Activated naive CD8-positive, alpha-beta T cell treated with anti-CD3 and anti-CD28 coated beads, Interleukin-2, amount 10 ng/mL, durations not matched to agents 7 days and 5 days (primary cell): ENCODE data around the gene TCAP. TPM values are rescaled to one million over a fixed set of nuclear protein-coding genes. Genes with fewer than 3 reads are reported as not detected.
A peak's percentile ranks its signal among the peaks of the same experiment; 100 is the strongest.

ENCODE experiments used
- ATAC-seq: fragments of 150-1000 bp; cut with Tn5 transposase; one replicate; pipeline ENCODE4 v1.10.0; 2021; ENCODE audit warnings: low read depth, moderate library complexity
- POLR2A ChIA-PET: fragments of 350-600 bp; sonication (Branson Sonifier 250); formaldehyde crosslinking; loops from one replicate; lab custom pipeline; 2021; ENCODE audit warnings: antibody characterized with exemption; lab: Charles Lee
- DNase-seq: peaks from one replicate; pipeline ENCODE4 v3.0.0; 2021
- H3K27ac Mint-ChIP-seq: one replicate; pipeline ENCODE4 v1.8.0; 2022; ENCODE audit warnings: mild to moderate bottlenecking, mixed read lengths
- H3K27me3 Mint-ChIP-seq: one replicate; pipeline ENCODE4 v1.8.0; 2022; ENCODE audit warnings: mild to moderate bottlenecking, moderate library complexity, mixed read lengths
- H3K36me3 Mint-ChIP-seq: one replicate; pipeline ENCODE4 v1.8.0; 2021; ENCODE audit warnings: mild to moderate bottlenecking, mixed read lengths
- H3K4me1 Mint-ChIP-seq: one replicate; pipeline ENCODE4 v1.8.0; 2021; ENCODE audit warnings: mixed read lengths
- H3K4me3 Mint-ChIP-seq: one replicate; pipeline ENCODE4 v1.8.0; 2022; ENCODE audit warnings: mild to moderate bottlenecking, moderate library complexity, mixed read lengths
- H3K9me3 Mint-ChIP-seq: one replicate; pipeline ENCODE4 v1.8.0; 2021; ENCODE audit warnings: mixed read lengths
- total RNA-seq, 2 experiments: library from RNA; stranded (reverse); gene quantifications; one replicate each; pipeline ENCODE4 v1.2.3, GENCODE V29; 2021

TCAP gene
- total RNA-seq, 2 experiments from 2014 or later, result 2.7 to 3.2 TPM

DNA sequence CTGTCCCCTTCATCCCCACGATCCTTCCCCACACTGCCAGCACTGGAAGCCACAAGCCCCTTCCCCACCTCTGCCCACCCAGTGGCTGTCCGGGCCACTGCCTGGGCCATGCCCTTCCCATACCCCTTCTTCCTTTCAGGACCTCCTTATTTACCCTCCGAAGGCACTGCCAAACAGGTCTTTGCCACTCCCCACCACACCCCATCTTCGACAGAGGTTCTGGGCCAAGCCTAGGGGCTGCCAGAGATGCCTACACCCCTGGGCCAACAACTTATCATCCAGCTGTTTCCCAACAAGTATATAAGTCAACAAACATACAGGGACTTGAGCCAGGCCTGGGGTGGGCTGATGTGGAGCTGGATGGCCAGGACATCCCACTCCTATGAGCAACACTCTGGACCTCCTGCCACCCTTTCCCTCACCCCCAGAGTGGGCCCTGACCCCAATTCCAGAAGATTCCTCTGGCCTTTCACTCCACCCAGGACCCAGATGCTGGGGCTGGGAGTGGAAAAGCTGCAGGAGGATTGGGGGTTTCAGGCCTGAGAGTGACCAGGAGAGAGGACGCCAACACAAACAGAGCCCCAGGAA, 39.9 kb upstream of the TCAP start:
- Mint-ChIP-seq H3K27me3 (peaks cover 46% of the 10 kb centered on the region), H3K27ac (no peak overlapping the region), H3K4me1 (peaks cover 9% of the 10 kb centered on the region), H3K36me3 (no peaks in the 10 kb centered on the region), H3K4me3 (no peak overlapping the region), H3K9me3 (no peaks in the 10 kb centered on the region)
- DNase-seq (no peak), ATAC-seq (no peak)
- POLR2A ChIA-PET, result interaction anchor here (0.6 kb wide), 1 partner anchor 1077 kb away, joined by 3 read pairs; no protein-coding TSS in a partner anchor

DNA sequence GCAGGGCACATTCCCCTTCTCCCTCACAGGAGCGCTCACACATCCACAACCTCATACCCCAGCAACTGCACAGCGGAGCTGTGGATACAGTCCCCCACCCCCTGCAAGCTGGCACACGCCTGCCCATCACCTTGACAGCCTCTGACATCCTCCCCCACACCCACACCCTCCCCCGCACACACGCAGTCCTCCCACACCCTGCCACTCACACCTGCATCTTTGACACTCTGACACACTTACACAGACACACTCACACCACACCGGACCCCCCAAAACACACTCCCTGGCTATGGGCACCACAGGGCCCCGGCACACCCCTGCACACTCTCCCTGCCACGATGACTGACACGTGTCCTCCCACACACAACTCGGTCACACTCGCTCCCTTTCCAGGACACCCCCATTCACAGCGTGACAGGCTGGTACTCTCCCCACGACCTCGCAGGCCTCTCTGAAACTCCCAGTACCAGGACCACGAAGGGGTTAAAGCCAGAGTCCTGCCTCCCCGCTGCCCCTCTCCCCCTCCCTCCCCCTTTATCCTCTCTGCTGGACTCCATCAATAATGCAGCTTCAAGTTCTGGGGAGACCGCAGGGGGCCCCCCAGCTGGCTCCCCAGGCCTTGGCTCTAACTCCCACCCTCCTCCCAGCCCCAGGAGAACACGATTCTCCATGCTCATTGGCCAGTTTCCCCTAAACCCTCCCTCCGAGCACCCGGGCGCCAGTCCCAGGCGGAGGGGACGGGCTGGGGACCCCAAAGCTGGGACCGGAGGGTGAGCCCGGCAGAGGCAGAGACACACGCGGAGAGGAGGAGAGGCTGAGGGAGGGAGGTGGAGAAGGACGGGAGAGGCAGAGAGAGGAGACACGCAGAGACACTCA, 38.7 kb upstream of the TCAP start, which contains the start of gene PPP1R1B:
PPP1R1B (plus strand) TSS at position 782 of the 876 bp plus-strand sequence. CDS start 441 bp downstream, outside the sequence.
- peaks cover 12% of the 10 kb centered on the region for H3K4me1 Mint-ChIP-seq
- POLR2A ChIA-PET, result interaction anchor here (0.6 kb wide), 1 partner anchor 1076 kb away, joined by 3 read pairs; no protein-coding TSS in a partner anchor
- no peaks in the 10 kb centered on the region for H3K36me3 Mint-ChIP-seq
- no peaks in the 10 kb centered on the region for H3K9me3 Mint-ChIP-seq
- H3K4me3 Mint-ChIP-seq, result peak within 1 kb of the TSS; percentile 57
- H3K27ac Mint-ChIP-seq, result no peak within 1 kb of the TSS
- peaks cover 48% of the 10 kb centered on the region for H3K27me3 Mint-ChIP-seq
- DNase-seq (no peak), ATAC-seq (no peak)

DNA sequence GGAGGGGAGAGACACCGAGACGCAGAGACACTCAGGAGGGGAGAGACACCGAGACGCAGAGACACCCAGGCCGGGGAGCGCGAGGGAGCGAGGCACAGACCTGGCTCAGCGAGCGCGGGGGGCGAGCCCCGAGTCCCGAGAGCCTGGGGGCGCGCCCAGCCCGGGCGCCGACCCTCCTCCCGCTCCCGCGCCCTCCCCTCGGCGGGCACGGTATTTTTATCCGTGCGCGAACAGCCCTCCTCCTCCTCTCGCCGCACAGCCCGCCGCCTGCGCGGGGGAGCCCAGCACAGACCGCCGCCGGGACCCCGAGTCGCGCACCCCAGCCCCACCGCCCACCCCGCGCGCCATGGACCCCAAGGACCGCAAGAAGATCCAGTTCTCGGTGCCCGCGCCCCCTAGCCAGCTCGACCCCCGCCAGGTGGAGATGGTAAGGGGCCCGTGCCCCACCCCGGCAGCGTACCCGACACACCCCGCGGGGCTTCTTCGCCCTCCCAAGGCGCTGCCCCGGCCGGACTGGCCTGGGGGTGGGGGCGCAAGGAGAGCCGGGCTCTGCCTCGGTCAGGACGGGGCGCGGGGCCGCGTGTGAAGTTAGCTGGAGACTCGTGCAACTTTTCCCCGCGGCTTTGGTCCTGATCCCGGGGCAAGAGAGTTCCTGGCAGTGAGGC, 38.0 kb upstream of the TCAP start:
- Mint-ChIP-seq H3K4me1 (peaks cover 15% of the 10 kb centered on the region), H3K4me3 (peak overlapping the region; percentile 57), H3K27ac (no peak overlapping the region), H3K27me3 (peaks cover 49% of the 10 kb centered on the region), H3K36me3 (no peaks in the 10 kb centered on the region), H3K9me3 (no peaks in the 10 kb centered on the region)
- POLR2A ChIA-PET, result interaction anchor here (1.1 kb wide), 1 partner anchor 126 kb away, joined by 3 read pairs; no protein-coding TSS in a partner anchor
- ATAC-seq (no peak), DNase-seq (no peak)

DNA sequence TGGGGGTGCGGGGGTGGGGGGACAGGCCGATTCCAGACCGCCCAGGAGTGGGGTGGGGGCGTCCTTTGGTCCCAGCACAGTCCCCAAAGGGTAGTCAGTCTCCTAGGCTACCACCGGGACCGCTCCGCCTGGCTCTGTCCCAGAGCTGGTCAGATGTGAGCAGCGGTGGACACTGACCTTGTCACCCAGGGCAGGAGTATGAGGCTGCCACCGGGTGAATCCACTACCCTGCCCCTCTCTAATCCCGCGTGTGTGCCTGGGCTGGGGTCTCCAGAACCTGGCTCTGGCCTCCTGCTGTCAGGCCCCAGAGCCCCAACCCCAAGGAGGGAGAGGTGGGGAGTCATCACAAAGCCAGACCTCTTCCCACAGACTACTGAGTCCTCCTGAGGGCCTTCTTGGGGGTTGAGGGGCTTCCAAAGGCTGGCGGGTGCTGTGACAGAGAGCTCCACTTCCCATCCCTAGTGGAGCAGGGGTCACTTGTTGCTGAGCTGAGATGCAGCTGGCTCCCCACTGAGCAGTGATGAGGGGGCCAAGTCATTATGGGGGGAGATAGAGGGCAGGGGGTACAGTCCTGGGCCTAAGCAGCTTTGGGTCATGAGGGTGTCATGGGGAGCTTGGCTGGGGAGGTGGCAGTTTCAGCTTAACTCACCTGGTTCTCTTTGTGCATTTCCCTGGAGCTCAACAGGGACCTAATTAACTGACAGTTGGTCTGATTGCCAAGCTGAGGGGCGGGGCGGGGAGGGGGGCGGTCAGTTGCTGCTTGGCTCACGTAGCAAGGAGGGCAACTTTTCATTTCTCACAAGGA, 37.2 kb upstream of the TCAP start:
- no peaks in the 10 kb centered on the region for H3K9me3 Mint-ChIP-seq
- ATAC-seq (no peak), DNase-seq (no peak)
- H3K4me3 Mint-ChIP-seq, result no peak overlapping the region
- peaks cover 12% of the 10 kb centered on the region for H3K4me1 Mint-ChIP-seq
- peaks cover 49% of the 10 kb centered on the region for H3K27me3 Mint-ChIP-seq
- no peaks in the 10 kb centered on the region for H3K36me3 Mint-ChIP-seq
- H3K27ac Mint-ChIP-seq, result no peak overlapping the region
- POLR2A ChIA-PET, result interaction anchor here (1.1 kb wide), 1 partner anchor 125 kb away, joined by 3 read pairs; no protein-coding TSS in a partner anchor

DNA sequence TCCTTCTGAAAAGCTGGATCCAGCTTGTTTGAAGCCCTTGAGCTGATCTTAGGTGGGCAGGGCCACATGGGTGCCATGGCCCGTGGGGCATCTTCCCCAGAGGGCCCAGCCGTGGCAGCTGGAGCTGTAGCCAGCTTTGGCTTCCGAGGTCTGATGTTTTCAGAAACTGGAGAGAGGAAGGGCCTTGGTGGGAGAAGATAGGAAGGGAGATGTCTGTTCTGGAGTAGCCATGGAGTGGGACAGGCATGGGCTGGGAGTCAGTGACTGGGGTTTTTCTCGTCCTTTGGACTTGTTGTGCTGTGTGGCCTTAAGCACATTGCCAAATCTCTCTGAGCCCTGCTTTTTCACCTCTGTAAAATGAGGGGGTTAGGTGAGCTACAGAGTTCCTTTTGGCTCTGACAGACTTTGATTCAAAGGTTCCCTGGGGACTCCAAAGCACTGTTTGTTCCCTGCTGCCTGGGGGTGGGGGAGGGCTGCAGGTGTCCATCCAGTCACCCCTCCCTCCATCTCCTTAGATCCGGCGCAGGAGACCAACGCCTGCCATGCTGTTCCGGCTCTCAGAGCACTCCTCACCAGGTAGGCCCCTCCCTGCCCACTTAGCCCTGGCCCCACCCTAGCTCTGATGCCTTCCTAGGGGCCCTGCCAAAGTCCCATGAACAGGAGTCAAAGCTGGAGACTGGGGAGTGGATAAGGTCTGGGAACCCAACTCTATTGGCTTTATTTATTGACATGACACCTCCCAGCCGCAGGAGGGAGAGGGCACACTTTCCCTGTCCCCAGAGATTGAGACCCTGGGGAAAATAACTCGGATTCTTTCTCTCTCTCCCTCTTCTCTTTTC, 36.3 kb upstream of the TCAP start:
- Mint-ChIP-seq H3K36me3 (no peaks in the 10 kb centered on the region), H3K27me3 (peaks cover 49% of the 10 kb centered on the region), H3K4me1 (peaks cover 12% of the 10 kb centered on the region), H3K27ac (no peak overlapping the region), H3K4me3 (no peak overlapping the region), H3K9me3 (no peaks in the 10 kb centered on the region)
- POLR2A ChIA-PET, result interaction anchor here (1.1 kb wide), 1 partner anchor 124 kb away, joined by 3 read pairs; no protein-coding TSS in a partner anchor
- no peak for ATAC-seq
- DNase-seq, result no peak

DNA sequence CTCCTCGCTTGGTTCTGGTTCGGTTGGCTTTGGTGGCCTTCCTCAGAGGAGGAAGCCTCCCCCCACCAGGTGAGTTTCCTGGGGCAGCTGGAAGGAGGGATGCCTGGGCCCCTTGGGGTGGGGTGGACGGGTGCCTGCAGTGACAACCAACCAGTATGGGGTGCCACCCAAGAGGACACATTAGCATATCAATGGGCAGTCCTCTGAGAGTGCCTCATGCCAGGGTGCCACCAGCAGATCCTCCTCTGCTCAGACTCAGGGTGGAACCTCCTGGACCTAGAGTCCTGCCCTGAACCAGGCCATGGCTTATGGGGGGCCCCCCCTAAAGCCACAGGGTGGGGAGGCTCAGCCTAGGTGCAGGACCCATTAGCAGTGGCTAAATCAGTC, 35.7 kb upstream of the TCAP start:
- no peak overlapping the region for H3K4me3 Mint-ChIP-seq
- DNase-seq, result no peak
- H3K9me3 Mint-ChIP-seq, result no peaks in the 10 kb centered on the region
- no peaks in the 10 kb centered on the region for H3K36me3 Mint-ChIP-seq
- POLR2A ChIA-PET, result no interaction called here
- peaks cover 17% of the 10 kb centered on the region for H3K4me1 Mint-ChIP-seq
- no peak for ATAC-seq
- peaks cover 46% of the 10 kb centered on the region for H3K27me3 Mint-ChIP-seq
- H3K27ac Mint-ChIP-seq, result no peak overlapping the region

DNA sequence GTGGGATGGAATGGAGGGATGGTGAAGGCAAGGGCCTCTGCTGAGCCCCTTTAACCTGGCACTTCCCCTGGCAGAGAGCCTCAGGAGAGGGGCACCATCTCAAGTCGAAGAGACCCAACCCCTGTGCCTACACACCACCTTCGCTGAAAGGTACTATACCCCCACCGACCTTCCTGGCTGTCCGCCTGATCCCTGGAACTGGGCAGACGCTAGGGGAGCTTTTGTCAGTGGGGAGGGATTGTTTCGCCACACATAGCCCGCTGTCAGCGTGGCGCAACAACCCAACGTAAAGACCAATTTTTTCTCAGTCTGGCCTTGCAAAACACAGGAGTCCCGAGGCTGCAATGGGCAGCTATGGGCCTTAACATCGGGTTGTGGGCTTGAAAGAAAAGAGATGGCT, 35.3 kb upstream of the TCAP start:
- no peaks in the 10 kb centered on the region for H3K36me3 Mint-ChIP-seq
- no peak overlapping the region for H3K27ac Mint-ChIP-seq
- DNase-seq (no peak), ATAC-seq (no peak)
- no peak overlapping the region for H3K4me3 Mint-ChIP-seq
- H3K9me3 Mint-ChIP-seq, result no peaks in the 10 kb centered on the region
- H3K4me1 Mint-ChIP-seq, result peaks cover 18% of the 10 kb centered on the region
- POLR2A ChIA-PET, result no interaction called here
- H3K27me3 Mint-ChIP-seq, result peaks cover 43% of the 10 kb centered on the region

DNA sequence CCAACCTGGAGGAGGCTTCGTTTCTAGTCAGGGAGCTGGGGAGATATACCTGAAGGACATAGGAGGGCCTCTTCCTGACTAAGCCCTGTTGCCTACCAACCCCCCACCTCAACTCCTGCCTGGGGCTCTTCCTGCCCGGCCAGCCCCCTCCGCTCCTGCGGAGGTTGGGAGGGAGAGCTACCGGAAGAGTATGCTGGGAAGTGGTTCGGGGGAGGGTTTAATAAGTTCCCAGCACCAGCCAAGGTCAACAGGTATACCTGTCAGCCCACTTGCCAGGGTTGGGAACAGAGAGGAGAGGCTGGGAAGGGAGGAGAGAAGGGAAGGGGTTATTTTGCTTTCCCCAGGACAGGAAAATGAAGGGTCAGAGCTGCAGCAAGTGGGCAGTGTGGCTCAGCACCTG, 33.7 kb upstream of the TCAP start:
- peaks cover 18% of the 10 kb centered on the region for H3K4me1 Mint-ChIP-seq
- no peaks in the 10 kb centered on the region for H3K36me3 Mint-ChIP-seq
- DNase-seq, result no peak
- peak overlapping the region; percentile 35 for H3K4me3 Mint-ChIP-seq
- H3K27me3 Mint-ChIP-seq, result peaks cover 28% of the 10 kb centered on the region
- no peak for ATAC-seq
- peak overlapping the region; percentile 71 for H3K27ac Mint-ChIP-seq
- H3K9me3 Mint-ChIP-seq, result no peaks in the 10 kb centered on the region
- POLR2A ChIA-PET, result interaction anchor here (0.5 to 1.1 kb wide), 2 partner anchors 10 to 112 kb away, joined by 3 to 4 read pairs; no protein-coding TSS in a partner anchor

DNA sequence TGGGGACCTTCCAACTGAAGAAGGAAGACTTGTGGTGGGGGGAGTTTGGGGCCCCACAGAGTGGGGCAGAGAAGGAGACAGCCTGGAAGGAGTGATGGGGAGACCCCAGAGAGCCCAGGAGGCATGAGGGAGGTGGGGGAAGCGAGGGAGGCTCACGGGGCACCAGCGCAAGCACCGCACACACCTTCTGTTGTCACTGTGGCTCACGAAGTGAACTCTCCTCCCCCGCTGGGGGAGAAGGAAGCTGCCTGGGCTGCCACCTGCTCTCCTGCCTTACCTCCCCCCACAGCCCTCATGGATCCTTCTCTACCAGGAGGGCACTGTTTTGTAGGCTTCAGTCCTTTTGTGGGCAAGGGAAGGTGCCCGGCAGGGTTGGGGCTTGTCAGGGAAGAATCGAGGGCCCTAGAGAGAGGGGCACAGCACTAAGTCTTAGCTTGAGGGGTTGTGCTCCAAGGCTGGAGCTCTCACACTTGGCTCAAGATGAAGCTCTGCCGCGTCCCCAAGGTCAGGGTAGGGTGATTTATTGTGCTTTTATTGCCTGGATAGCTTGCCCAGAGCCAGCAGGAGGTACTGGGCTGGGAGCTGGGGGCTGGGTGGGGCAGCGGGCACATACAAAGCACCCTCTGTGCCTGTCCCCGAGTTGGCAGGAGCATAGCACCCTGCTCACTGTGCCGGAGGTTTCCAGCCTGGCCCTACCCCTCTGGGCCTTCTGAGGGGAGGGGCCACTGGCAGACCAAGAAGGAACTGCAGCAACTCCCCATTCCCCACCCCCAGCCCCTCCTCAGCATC, 32.8 kb upstream of the TCAP start:
- H3K36me3 Mint-ChIP-seq, result no peaks in the 10 kb centered on the region
- H3K4me1 Mint-ChIP-seq, result peaks cover 19% of the 10 kb centered on the region
- ATAC-seq, result no peak
- POLR2A ChIA-PET, result interaction anchor here (1.1 to 1.4 kb wide), 2 partner anchors 11 to 98 kb away, joined by 3 to 5 read pairs; partner anchors contain the start of gene MIEN1
- H3K9me3 Mint-ChIP-seq, result no peaks in the 10 kb centered on the region
- no peak overlapping the region for H3K4me3 Mint-ChIP-seq
- DNase-seq, result no peak
- H3K27me3 Mint-ChIP-seq, result peaks cover 22% of the 10 kb centered on the region
- H3K27ac Mint-ChIP-seq, result peak overlapping the region; percentile 71

DNA sequence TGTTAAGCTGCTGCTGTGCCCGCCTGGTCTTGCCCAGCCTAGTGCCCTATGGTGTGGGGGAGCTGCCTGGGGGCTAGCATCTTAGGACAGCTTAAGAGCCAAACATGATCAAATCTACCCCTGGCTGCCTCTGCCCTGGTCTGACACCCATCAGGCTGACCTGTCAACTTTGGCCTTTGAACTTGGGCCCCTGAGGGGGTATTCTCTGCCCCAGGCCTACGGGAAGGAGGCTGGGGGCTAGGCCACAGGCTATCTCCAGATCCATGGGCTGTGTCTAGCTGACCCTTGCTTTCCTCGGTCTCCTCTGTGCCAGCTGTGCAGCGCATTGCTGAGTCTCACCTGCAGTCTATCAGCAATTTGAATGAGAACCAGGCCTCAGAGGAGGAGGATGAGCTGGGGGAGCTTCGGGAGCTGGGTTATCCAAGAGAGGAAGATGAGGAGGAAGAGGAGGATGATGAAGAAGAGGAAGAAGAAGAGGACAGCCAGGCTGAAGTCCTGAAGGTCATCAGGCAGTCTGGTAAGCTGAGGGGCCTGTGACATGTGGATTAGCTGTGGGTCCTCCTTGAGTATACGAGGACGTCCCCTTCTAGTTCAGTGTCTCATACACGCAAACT, 31.5 kb upstream of the TCAP start:
- POLR2A ChIA-PET, result interaction anchor here (1.1 to 1.8 kb wide), 2 partner anchors 10 to 21 kb away, joined by 3 to 5 read pairs; no protein-coding TSS in a partner anchor
- Mint-ChIP-seq H3K27ac (peak overlapping the region; percentile 75), H3K4me3 (no peak overlapping the region), H3K36me3 (peaks cover 2% of the 10 kb centered on the region), H3K27me3 (peaks cover 12% of the 10 kb centered on the region), H3K4me1 (peaks cover 31% of the 10 kb centered on the region), H3K9me3 (no peaks in the 10 kb centered on the region)
- DNase-seq (no peak), ATAC-seq (no peak)

DNA sequence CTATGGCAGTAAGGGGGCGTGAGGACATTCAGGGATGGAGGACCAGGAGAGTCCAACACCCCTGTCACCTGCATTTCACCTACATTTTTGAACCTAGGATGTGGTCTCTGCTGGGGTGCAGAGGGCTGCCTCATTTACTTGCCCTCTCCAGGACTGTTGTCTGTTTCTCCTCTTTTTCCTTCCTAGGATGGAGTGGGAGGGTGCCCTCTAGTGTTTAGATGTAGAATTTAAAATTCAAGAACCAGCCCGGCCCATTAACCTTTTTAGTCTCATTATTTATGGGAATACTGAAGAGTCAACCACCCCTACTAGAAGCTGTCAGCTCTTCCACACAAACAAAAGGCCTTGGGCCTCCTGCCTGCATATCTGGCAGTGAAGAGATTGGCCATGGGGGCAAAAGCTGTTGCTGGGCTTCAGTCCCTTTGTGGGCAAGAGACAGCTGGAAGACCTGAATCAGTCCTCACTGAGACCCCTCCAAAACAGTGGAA, 30.7 kb upstream of the TCAP start:
- Mint-ChIP-seq H3K27me3 (peaks cover 8% of the 10 kb centered on the region), H3K9me3 (no peaks in the 10 kb centered on the region), H3K4me3 (no peak overlapping the region), H3K4me1 (peaks cover 38% of the 10 kb centered on the region), H3K27ac (no peak overlapping the region), H3K36me3 (peaks cover 2% of the 10 kb centered on the region)
- ATAC-seq (no peak), DNase-seq (no peak)
- POLR2A ChIA-PET, result interaction anchor here (1.8 kb wide), 1 partner anchor 20 kb away, joined by 5 read pairs; no protein-coding TSS in a partner anchor
